ENCODE measurements around the gene IGF2R. TPM values are rescaled to one million over a fixed set of nuclear protein-coding genes. Genes with fewer than 3 reads are reported as not detected.
A peak's percentile ranks its signal among the peaks of the same experiment; 100 is the strongest.

The IGF2R gene
- total RNA-seq, 1 donor from 2014 or later, result 247 TPM

DNA sequence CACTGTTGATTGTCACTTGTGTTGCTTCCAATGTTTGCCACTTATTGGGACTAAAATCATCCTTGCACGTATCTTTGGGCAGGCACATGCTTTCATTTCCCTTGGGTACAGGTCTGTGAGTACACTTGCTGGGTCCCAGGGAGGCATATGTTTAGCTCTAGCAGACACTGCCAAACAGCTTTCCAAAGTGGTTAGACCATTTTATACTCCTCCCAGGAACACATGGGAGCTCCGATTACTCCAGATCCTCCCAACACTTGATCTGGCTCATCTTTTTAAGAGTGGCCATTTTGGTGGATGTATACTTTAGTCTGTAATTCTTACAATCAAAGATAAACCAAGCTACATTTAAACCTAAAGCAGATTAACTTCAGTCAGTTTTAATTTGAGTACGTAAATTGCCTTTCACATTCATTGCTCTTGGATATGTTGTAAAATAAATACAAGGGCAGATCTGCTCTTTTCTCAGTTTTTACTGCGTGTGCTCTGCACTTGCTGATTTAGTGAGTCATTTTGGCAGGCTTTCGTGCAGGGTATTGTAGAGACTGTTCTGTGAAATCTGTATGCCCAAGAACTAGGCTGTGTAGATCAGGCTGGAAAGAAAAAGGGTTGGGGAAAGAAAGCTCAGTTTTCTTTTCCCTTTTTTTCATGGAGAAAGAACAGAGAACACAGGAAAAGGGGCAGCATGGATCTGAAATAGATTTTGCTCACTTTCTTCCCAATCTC, 172.3 kb downstream of the IGF2R start:
- Mint-ChIP-seq H3K27me3 (ENCODE audit: low read depth) (no peaks in the 10 kb centered on the region), H3K4me3 (ENCODE audit: unreplicated experiment) (peak overlapping the region; percentile 42), H3K36me3 (ENCODE audit: low read depth) (peaks cover 18% of the 10 kb centered on the region), H3K4me1 (ENCODE audit: low read depth) (peaks cover 43% of the 10 kb centered on the region), H3K9me3 (ENCODE audit: low read depth) (peaks cover 9% of the 10 kb centered on the region), H3K27ac (ENCODE audit: unreplicated experiment) (peak overlapping the region; percentile 90)
- TF ChIP-seq, protein P1, sequence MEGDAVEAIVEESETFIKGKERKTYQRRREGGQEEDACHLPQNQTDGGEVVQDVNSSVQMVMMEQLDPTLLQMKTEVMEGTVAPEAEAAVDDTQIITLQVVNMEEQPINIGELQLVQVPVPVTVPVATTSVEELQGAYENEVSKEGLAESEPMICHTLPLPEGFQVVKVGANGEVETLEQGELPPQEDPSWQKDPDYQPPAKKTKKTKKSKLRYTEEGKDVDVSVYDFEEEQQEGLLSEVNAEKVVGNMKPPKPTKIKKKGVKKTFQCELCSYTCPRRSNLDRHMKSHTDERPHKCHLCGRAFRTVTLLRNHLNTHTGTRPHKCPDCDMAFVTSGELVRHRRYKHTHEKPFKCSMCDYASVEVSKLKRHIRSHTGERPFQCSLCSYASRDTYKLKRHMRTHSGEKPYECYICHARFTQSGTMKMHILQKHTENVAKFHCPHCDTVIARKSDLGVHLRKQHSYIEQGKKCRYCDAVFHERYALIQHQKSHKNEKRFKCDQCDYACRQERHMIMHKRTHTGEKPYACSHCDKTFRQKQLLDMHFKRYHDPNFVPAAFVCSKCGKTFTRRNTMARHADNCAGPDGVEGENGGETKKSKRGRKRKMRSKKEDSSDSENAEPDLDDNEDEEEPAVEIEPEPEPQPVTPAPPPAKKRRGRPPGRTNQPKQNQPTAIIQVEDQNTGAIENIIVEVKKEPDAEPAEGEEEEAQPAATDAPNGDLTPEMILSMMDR (IDR thresholded peaks at IDR 0.05), result no peak
- DNase-seq (ENCODE audit: low spot score), result no peak

DNA sequence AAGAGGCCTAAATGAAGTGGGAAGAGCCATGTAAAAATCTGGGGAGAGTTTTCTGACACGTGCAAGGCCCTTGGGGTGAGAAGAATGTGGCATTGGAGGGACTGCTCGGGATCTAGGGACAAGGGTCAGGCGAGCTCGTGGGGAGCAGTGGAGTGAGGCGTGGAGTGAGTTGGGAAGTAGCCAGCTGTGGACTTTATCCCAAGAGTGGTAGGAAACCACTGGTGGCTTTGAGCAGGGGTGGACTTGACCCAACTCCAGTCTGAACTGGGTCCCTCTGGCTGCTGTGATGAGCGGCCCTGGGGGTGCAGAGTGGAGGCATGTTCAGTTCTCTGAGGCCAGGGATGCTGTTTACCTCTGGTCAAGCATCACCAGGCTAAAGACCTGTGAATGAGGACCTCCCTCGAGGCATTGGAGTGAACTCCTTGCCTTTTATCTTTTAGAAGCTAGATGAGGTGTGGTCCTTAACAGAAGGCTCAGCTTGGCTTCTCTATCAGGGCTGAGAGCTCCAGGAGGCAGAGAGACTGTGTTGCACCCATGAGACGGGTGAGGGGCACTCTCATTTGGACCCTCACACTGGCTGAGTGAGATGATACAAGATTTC, 173.3 kb downstream of the IGF2R start:
- peaks cover 17% of the 10 kb centered on the region for H3K36me3 Mint-ChIP-seq (ENCODE audit: low read depth)
- peaks cover 52% of the 10 kb centered on the region for H3K4me1 Mint-ChIP-seq (ENCODE audit: low read depth)
- DNase-seq (ENCODE audit: low spot score), result no peak
- H3K9me3 Mint-ChIP-seq (ENCODE audit: low read depth), result peaks cover 9% of the 10 kb centered on the region
- TF ChIP-seq, protein P1 (IDR thresholded peaks at IDR 0.05), result no peak
- no peaks in the 10 kb centered on the region for H3K27me3 Mint-ChIP-seq (ENCODE audit: low read depth)
- peak overlapping the region; percentile 90 for H3K27ac Mint-ChIP-seq (ENCODE audit: unreplicated experiment)
- H3K4me3 Mint-ChIP-seq (ENCODE audit: unreplicated experiment), result peak overlapping the region; percentile 15

DNA sequence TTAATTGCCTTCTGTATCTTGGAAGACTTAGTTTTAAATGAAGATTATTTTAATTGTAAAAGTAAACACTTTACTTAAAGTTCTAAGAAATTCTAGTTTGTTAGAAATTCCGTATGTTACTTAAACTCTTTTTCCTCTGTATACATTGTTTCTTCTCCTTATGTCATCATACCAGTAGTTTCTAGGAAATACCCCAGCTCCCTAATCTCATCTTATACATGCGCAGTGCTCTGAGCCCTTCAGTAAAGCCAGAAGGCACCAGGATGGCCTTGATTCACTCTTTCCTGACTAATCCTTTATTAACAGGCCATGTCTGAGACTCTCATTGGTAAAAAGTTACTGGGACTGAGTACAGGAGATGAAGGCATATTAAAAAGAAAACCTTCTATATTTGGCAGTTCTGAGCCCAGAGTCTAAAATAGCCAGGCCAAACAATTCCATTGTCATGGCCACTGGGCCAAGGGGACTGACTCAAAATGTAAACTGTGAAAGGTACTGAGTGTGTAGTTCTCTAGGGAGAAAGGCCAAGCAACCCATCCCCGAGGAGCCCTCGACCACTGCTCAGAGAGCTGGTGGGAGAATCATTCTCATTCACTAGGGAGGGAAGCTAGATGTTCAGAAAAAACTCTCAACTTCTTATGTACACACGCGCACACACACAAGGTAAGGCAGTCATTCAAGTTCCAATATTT, 177.7 kb downstream of the IGF2R start:
- Mint-ChIP-seq H3K27me3 (ENCODE audit: low read depth) (no peaks in the 10 kb centered on the region), H3K4me3 (ENCODE audit: unreplicated experiment) (no peak overlapping the region), H3K9me3 (ENCODE audit: low read depth) (peaks cover 8% of the 10 kb centered on the region), H3K27ac (ENCODE audit: unreplicated experiment) (peak overlapping the region; percentile 55), H3K36me3 (ENCODE audit: low read depth) (peaks cover 33% of the 10 kb centered on the region), H3K4me1 (ENCODE audit: low read depth) (peaks cover 17% of the 10 kb centered on the region)
- no peak for DNase-seq (ENCODE audit: low spot score)
- TF ChIP-seq, protein P1 (IDR thresholded peaks at IDR 0.05), result no peak

DNA sequence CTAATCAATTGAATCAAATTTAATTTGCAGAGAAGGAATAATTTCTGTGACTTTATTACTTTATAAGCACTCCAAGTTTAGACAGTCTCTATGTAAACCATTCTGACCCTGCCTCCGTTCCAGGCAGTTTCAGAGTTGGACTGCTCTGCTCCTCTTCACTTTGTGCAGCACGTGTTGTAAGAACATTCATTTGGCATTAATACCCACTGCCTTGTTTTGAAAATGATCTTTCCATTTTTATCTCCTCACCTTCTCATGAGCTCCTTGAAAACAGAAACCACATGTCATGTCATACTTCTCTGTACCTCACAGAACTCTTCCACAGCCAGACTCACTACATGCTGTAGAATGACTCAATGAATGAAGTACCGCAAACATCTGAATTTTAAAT, 178.3 kb downstream of the IGF2R start:
- peaks cover 12% of the 10 kb centered on the region for H3K4me1 Mint-ChIP-seq (ENCODE audit: low read depth)
- no peak overlapping the region for H3K4me3 Mint-ChIP-seq (ENCODE audit: unreplicated experiment)
- TF ChIP-seq, protein P1 (IDR thresholded peaks at IDR 0.05), result no peak
- no peak for DNase-seq (ENCODE audit: low spot score)
- H3K27ac Mint-ChIP-seq (ENCODE audit: unreplicated experiment), result no peak overlapping the region
- no peaks in the 10 kb centered on the region for H3K27me3 Mint-ChIP-seq (ENCODE audit: low read depth)
- peaks cover 8% of the 10 kb centered on the region for H3K9me3 Mint-ChIP-seq (ENCODE audit: low read depth)
- H3K36me3 Mint-ChIP-seq (ENCODE audit: low read depth), result peaks cover 36% of the 10 kb centered on the region

DNA sequence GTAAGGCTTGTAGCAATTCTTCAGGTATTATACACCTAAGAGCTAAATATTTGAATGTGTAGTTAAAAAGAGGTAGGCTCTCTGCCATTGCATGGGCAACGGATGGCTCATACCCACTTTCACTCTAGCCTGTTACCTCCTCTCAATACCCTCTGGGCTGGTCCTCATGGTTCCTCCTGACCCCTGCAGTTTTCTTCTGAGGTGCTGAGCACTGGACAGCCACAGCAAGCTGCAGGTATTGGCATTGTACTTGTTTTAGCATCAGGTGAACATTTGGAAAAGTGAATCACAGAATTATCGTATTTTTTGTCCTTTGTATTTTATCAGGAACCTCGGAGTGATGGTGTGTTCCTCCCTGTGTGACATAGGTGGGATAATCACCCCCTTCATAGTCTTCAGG, 185.6 kb downstream of the IGF2R start:
- peaks cover 11% of the 10 kb centered on the region for H3K4me1 Mint-ChIP-seq (ENCODE audit: low read depth)
- no peak overlapping the region for H3K27ac Mint-ChIP-seq (ENCODE audit: unreplicated experiment)
- H3K36me3 Mint-ChIP-seq (ENCODE audit: low read depth), result peaks cover 48% of the 10 kb centered on the region

More for the DNA sequence above, 185.6 kb downstream of the IGF2R start:
- DNase-seq (ENCODE audit: low spot score), result no peak
- TF ChIP-seq, protein P1 (IDR thresholded peaks at IDR 0.05), result no peak
- no peak overlapping the region for H3K4me3 Mint-ChIP-seq (ENCODE audit: unreplicated experiment)
- peaks cover 17% of the 10 kb centered on the region for H3K9me3 Mint-ChIP-seq (ENCODE audit: low read depth)
- no peaks in the 10 kb centered on the region for H3K27me3 Mint-ChIP-seq (ENCODE audit: low read depth)

Data from chondrocyte (in vitro differentiated cells).